GM19025 (cell line): ENCODE data around the gene GLRX3.
"Not testable (repeated sequence)": the region's sequence is repeated elsewhere in the genome, so short reads cannot be mapped to it uniquely, and the experiment has no call there.

Experiments used
- ATAC-seq: cut with Tn5 transposase; IDR thresholded peaks from one replicate; pipeline ENCODE4 v1.9.1; 2021; ENCODE audit warnings: mild to moderate bottlenecking, low read depth, moderate library complexity; ENCODE audit not compliant: unreplicated experiment

The GLRX3 gene

DNA sequence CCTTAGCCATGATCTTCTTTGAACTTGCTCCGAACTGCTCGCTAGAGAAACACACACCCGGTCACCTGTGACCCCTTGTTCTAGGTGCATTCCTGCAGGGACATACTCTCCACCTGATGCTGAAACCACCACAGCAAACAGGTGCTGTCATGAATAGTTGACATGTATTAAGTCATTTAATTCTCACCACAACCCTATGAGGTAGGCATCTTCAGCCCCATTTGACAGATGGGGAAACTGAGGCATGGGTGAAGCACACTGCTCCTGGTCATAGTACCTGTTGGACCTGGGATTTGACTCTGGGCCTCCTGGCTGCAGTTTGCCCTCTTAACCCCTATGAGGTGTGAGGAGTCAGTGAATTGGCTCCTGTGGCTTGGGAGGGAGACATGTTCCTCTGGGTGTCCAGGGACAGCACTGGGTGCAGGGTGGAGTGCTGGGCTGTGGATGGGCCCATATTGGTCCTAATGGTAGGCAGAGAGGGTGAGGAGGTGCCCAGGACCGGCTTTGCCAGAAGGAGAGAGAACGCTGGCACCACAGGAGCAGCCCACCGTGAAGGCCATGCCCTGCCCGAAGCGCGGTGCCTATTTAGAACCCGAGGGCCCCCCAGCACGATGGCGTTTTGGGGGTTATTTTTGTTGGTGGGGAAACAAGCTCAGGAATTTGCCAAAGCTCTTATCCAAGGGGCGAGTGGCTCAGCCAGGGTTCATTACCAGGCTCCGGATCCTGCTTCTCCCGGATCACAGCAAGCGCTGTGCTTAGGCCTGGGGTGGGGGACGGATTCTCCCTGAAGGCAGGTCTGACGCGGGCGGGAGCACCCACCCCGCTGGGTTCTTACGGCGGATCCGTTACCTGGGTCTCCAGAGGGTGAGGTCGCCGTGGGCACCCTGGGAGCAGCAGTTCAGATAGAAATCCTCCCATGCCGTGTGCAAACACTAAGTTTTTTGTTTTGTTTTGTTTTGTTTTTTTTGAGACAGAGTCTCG is 52.3 kb downstream of the GLRX3 start:
- ATAC-seq, result no peak

DNA sequence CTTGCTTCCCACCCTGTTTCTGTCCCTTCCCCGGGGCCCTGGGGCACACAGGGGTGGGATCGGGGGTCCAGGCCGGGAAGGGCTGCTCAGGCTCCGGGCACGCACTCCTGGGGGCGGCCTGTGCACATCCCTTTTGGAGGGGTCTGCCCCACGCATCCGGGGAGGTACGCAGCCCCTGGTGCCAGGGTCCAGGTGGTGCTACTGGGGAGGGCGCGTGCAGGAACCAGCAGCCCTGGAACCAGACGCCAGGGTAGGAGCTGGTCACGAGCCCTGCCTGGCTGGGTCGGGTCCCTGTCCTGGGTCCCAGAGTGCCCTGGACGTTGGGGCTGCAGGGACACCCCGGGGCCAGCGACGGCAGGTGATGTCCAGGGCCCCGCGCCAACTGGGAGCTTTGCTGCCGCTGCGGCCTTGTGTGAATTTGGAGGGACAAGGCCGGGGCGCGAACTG is 53.4 kb downstream of the GLRX3 start:
- no peak for ATAC-seq

DNA sequence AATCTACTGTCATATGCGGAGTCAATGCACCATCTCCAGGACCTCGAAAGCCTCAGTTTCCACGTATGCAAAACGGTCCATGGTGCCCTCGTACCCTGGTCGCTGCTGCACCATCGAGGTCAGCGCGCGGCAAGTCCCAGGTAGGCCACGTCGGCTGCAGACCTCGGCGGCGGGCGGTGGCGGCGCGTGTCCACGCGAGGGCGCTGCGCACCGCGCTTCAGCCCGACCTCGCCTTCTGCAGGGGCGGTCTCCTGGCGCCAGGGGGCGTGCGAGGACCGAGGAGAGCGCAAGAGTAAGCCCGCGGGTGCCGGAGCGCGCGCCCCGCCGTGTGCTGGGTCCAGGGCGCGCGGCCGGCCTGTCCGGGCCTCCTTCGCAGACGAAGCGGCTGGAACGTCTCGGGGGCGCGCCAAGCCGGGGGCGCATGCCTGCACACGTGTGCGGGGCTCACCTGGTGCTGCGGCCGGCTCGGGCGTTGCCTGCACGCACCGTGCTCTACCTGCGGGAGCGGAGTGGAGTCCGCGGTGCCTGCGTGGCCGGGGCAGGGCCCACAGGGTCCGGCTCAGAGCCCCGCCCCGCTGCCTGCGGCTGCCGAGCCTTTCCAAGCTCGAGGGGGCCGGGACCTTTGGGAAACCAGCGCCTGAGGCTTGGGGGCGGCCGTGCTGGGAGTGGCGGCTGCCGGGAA is 54.0 kb downstream of the GLRX3 start:
- ATAC-seq, result peak; percentile 81

DNA sequence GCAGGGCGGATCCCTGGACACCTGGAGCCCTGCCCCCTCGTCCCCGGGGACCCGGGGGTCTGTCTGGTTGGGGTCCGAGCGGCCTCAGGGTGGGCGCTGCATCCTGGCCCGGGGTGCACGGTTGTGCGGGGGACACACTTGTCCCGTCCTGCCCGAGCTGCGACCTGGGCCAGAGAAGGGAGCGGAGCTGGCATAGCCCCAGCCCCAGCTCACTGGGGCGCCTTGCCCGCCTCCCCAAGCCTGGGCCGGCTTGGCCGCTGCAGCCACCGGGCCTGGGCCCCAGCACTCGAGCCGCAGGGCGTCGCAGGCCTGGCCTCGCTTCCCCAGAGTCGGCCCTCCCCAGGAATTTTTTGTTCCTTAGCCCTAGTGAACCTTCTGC is 54.5 kb downstream of the GLRX3 start:
- no peak for ATAC-seq

DNA sequence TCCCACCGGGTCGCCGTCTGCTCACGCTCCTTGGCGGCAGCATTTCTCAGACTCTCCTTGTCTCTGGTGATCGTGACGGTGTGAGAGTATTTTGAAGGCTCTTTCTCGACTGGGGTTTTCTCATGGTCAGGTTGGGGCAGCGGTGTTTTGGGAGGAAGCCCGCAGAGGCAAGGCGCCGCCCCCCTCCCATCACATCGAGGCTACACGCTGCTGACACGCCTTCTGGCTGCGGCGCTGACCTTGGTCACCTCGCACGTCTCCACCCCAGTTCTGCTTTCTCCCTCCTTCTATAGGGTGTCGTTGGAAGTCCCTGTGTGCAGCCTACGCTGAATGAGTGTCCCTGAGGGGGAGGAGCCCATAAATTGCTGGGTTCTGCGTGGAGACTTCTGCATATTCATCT is 55.2 kb downstream of the GLRX3 start:
- ATAC-seq, result no peak

DNA sequence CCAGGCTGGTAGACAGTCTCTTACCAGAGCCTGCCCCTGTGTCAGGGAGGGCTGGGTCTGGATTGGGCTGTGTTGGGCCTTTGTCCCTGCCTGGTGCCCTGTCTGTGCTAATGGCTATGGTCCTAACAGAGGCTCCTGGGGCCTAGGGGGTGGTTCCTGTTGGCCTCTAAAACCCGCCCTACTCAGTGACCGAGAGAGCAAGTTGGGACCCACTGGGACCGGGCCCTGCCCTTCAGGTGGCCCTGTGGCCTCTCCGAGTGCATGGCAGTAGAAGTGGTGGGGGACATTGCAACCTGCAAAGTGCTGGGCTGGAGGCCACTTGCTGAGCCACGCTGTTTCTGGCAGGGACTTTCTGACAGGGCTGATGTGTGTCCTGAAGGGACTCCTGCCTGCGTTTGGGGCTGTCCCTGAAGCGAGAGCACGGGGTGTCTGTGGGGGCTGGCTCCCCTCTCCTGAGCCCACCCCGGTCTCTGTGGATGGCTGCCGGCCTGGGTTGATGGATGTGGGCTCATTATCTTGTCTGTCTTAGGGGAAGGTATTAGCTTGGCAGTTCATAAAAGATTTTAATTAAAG is 56.2 kb downstream of the GLRX3 start:
- no peak for ATAC-seq

DNA sequence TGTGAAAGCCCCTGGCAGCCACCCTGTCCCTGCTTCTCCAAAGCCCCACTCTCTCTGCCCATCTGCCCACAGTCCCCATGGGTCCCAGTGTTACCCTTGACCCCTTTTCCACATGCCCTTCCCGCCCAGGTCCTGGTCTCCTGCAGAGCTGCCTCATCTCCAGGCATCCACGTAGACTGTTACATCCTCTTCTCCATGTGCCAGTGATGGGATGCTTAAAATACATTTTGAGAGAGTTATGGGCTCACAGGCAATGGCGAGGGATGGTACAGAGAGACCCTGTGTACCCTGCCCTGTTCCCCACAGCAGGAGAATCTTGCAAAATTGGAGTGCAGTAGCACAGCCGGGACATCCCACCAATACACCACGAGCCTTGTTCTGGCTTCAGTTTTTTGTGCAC is 56.8 kb downstream of the GLRX3 start:
- ATAC-seq, result no peak

DNA sequence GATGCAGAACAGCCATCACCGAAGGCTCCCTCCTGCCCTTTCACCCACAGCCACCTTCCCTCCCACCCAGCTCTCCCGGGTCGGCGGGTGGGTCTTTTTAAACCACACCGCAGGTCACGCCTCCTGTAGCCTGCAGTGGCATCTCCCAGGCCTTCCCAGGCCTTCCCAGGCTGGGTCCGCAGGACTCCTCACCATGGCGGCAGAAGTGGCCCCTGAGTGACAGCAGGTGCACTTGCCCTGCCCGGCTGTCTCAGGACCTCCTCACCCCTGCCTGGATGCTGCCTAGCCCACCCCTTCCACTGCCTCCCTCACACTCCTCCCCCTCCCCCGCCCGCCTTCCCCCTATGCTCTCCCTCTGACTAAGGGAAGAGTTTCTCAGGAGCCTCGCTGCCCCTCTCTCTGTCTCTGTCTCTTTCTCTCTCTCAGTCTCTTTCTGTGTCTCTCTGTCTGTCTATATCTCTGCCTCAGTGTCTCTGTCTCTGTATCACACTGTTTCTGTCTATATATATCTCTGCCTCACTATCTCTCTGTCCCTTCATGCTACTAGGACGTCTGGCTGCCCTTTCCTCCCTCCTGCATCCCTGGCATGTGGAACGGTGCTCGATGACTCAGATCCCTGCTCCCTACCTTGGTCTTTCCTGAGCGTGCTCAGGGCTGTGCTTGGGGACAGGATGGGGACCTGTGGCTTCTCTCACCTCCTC is 57.5 kb downstream of the GLRX3 start:
- no peak for ATAC-seq

DNA sequence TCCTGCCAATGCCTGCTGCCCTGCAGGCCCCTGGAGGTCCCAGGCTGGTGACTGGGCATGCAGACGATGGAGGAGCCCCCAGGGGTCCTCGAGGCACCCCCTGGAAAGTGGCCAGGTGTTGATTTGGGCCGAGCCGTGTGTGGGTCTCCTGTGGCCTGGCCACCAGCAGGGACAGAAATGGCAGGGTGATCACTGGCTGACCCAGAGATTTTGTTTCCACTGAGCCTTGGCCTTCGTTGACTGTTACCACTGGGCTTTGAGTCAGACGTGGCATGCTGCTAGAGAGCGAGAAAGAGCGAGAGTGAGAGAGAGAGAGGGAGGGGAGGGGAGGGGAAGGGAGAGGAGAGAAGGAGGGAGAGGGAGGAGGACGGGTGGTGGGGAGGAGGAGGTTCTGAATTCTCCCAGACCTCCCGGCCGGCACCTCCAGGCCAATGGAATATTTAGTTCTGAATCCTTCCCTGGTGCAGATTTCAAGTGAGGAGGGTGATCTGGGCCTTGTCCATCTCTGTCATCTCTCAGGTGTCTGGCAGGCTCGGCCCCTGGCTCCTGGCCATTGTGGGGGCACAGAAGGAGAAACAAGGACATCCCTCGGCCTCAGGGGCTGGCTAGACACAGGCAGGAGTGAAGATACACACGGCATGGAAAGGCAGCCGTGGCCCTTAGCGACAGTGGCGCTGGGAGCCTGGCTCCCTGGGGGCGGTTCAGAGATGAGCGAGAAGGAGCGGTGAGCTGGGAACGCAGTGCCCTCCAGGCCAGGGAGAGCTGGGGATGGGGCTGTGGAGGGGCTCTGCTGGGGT is 58.2 kb downstream of the GLRX3 start:
- ATAC-seq, result no peak

DNA sequence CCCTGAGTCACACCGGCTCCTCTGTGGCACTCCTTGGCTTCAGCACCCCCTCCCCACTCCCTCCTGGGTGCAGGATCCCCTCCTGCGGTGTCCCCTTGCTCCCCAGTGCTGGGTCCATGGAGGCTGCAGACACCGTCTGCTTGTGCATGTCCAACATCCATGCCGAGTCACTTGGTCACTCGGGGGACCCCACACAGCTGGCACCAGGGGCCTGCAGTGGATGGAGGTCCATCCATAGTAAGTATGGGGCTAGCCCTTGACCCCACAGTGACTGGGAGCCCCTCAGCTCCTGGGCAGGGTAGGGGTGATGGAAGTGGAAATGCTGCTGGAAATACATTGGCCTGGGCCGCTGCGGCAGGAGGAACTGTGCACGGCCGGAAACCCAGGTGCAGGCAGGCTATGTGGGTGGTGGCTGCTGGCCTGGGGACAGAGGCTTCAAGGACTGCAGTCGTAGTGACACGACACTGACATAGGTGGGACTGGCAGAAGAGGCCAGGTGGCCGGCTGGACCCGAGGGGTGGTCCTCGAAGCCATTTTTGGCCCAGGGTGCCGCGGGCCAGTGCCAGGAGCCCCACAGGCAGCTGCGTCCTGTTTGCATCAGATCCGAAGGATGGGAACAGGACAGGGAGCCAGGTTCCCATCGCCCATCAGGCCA is 58.9 kb downstream of the GLRX3 start:
- ATAC-seq, result no peak

DNA sequence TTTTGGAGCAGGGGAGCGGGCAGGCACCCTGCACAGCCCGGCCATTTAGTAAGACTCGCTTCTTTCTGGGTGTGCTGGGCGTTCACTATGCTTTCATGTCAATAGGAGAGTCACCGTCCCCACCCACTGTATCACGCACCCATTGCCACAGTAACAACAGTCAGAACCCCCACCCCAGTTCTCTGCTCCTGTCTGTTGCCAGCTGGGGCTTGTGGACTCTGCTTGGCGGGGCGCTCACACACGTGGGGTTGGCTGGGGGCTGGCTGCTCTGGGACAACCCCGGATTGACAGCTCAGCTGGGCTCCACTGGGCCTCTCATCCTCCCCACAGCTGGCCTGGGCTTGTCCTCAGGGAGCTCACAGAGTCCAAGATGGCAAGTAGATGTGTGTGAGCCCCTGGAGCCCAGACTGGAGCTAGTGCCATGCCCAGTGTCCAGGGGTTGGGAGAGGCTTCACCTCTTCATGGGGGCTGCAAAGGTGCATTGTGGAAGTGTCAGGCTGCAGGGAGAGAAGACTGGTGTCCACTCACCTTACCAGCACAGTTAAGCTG is 59.6 kb downstream of the GLRX3 start:
- no peak for ATAC-seq

DNA sequence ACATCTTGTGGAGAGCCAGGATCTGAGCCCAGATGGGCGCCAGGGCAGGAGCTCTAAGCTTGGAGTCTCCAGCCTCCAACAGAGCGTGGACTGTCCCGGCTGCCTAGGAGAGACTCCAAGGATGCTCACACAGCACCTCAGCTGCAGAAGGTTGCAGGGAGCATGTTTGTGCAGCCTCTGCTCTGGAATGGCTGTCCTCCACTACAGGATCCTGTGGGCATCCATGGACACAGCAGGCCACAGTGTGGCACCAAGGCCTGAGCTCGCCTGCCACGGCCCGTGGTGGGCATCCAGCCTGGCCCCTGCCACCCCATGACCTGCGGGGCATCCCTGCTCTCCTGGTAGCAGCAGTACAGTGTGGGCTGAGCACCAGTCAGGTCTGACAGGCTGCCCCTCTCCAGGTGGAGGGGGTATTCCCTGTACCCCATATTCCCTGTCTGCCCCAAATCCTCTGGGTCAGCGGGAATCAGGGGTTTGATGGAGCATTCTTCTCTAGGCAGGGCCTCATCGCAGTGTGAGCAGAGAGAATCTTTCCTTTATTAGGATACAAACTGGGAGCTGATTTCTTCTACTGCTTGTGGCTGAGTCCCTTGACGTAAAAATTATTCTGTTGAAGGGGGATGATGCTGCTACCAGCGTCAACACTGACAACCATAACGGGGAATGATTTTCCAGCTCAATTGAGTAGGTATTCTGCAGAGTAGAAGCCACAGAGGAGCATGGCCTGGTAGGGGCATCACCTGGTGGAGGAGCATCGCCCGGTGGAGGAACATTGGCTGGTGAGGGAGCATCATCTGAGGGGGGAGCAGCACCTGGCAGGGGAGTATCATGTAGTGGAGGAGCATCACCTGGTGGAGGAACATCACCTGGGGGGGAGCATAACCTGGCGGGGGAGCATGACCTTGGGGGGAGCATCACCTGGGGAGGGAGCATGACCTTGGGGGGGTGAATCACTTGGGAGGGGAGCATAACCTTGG is 60.6 kb downstream of the GLRX3 start:
- ATAC-seq, result no peak

DNA sequence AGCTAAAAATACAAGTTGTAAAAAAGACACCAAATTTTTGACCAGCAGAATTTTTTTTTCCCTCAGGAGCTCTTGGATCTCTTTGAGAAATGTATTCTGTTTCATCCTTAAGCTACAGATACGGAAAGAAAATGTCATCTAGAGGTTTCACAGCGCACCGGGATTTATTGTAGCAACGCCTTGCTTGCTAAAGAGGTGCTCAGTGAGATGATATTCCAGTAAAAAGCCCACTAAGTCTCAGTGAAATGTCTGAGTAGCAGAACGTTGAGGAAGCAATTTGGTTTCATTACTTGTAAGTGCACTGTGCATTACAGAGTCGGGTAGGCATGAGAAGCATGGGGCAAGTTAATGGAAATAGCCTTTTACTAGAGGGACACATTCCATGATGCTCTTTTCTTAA is 62.5 kb downstream of the GLRX3 start:
- ATAC-seq, result no peak

DNA sequence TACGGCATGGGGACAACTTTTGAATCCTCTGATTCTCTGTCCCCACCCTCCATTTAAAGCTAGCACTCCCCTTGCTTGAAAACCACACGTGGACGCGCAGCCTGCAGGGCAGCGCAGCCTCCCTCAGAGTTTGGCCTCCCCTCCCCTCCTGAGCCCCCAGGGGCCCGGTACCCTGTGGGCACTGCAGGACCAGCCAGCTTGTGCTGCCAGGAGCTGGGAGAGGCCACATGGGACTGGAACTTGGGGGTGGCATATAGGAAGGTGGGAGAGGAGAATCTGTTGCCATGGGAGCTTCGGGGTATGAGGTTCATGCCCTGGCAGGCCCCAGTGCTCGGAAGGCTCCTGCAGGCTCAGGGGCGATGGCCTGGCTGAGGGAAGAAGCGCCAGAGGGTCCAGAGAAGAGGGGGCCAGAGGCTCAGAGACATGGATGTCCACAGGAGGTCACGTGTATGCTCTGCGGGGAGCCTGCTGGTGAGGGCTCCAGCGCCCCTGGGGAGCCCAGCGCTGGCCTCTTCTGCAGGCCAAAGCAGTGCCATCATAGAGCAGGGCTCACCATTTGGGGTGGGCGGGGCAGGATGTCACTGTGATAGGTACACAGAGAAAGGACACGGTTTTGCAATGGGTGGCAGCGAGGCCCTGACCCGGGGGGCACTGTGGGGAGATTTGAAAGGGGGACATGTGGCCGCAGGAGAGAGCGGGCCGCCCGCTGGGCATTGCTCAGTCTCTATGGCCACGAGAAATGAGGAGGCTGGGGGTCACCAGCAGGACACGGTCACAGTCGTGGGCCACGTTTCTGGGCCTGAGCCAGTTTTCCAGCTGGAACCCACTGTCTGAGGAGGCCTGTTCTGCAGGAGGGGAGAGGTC is 64.2 kb downstream of the GLRX3 start:
- no peak for ATAC-seq

DNA sequence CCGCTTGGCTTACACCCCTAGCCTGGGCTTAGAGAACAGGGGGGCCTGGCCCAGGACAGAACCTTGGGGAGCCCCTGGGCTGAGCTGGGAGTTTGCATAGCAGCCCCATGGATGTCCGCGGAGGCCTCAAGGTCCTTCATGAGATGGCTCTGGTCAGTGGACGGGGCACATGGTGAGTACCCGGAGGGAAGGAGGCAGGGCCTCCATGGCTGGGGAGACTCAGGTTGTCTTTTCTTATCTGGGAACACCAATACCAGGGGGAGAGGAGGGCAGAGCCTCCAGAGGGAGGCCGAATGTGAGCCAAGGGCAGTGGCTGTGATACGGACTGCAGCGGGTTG is 64.8 kb downstream of the GLRX3 start:
- ATAC-seq, result no peak

DNA sequence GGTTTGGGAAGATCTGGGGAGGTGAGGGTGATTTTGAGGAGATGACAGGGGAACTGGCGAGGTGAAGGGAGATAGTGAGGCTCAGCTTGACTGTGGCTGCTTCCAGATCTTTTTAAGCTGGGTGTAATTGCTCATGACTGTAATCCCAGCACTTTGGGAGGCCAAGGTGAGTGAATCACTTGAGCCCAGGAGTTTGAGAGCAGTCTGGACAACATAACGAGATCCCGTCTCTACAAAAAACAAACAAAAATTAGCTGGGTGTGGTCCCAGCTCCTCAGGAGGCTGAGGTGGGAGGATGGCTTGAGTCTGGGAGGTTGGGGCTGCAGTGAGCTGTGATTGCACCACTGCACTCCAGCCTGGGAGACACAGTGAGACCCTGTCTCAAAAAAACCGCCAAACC is 66.0 kb downstream of the GLRX3 start:
- not testable (repeated sequence) for ATAC-seq

DNA sequence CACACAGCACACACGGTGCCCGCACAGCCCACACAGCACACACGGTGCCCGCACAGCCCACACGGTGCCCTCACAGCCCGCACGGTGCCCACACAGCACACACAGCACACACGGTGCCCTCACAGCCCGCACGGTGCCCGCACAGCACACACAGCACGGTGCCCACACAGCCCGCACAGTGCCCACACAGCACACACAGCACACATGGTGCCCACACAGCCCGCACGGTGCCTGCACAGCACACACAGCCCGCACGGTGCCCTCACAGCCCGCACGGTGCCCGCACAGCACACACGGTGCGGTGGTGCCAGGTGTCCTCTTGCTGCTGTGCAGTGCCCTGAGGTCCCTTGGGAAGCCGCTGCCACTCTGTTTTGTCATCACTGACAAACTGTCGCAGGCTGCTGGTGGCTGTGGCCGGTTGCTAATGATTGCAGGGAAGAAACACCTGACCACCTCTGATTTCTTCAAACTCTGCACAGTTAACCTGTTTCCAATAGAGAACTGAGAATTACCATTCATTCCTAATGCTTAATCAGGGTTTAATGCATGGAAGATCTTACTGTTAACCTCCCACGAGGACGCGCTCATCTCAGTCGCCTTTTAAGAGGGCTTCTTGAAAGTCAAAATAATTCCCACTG is 66.9 kb downstream of the GLRX3 start:
- ATAC-seq, result no peak
